Measurements from ENCODE around the gene FGF2. TPM values are rescaled to one million over a fixed set of nuclear protein-coding genes. Genes with fewer than 3 reads are reported as not detected.

FGF2 gene
- total and polyA plus RNA-seq, 2 donors (not counting 1 experiment from before 2014, with no cell fraction given): 0.13 TPM; not detected in 1

DNA sequence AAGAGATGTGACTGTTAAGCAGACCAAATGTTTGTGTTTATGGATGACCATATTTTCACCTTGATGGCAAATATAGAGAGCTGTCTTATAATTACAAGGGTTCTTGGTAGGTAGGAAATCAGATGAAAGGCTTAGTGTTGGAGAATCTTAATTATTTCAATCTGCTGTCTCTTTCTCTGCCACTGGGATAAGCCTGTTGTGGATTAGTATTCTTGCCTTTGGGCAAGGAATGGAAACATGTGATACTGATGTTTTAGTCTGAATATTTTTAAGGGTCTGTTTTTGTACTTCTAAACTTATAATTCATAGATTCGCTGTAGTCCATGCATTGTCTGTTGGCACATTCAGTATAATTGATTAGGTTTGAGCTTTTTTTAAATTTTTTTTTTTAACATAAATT, 119.5 kb downstream of the FGF2 start:
- no CpG with 5 or more reads among the region's 1 CpG for WGBS (ENCODE audit: insufficient coverage)
- no peak overlapping the region for H3K27ac ChIP-seq (ENCODE audit: low read length in 2 of 2)
- POLR2A ChIA-PET: no interaction called here
- no peaks in the 10 kb centered on the region for H3K27me3 ChIP-seq (replicated peaks in 1 of 4; ENCODE audit: control extremely low read depth in 1 of 4, control insufficient read depth in 3 of 4, insufficient read depth in 4 of 4, low read length in 3 of 4)
- H3K4me1 ChIP-seq (ENCODE audit: control insufficient read depth in 2 of 2, insufficient read depth in 2 of 2, low read length in 2 of 2): no peaks in the 10 kb centered on the region
- CTCF ChIA-PET: no interaction called here
- H3K4me2 ChIP-seq (replicated peaks; ENCODE audit: low read depth, low read length, poor library complexity, severe bottlenecking): no peak overlapping the region
- Mint-ChIP-seq H3K27ac (no peak overlapping the region), H3K4me3 (no peak overlapping the region), H3K27me3 (no peaks in the 10 kb centered on the region), H3K4me1 (no peaks in the 10 kb centered on the region), H3K9me3 (ENCODE audit: insufficient read depth) (no peaks in the 10 kb centered on the region)
- TF ChIP-seq EZH2 (IDR thresholded peaks at IDR 0.05; ENCODE audit: borderline replicate concordance, insufficient read depth, low read depth, low read length, poor library complexity, severe bottlenecking) (no peak), CTCF (IDR thresholded peaks at IDR 0.05) (no peak)
- no peaks in the 10 kb centered on the region for H4K20me1 ChIP-seq (ENCODE audit: control insufficient read depth, insufficient read depth, low read length, poor library complexity, severe bottlenecking)
- H3K79me2 ChIP-seq (ENCODE audit: control insufficient read depth, insufficient read depth, low read length): no peaks in the 10 kb centered on the region
- peaks cover 10 to 25% of the 10 kb centered on the region in 2 experiments for H3K36me3 ChIP-seq (replicated peaks in 1 of 2; ENCODE audit: control extremely low read depth in 1 of 2, control insufficient read depth in 1 of 2, extremely low read depth in 1 of 2, insufficient read depth in 2 of 2, low read length in 1 of 2)
- no peak overlapping the region for H3K9ac ChIP-seq (ENCODE audit: low read length)
- no peaks in the 10 kb centered on the region for H3K9me3 ChIP-seq (ENCODE audit: control extremely low read depth in 1 of 3, control insufficient read depth in 2 of 3, insufficient read depth in 1 of 3, low read length in 2 of 3)
- DNase-seq (no peak), ATAC-seq (ENCODE audit: low read depth) (no peak)
- H2AFZ ChIP-seq (ENCODE audit: insufficient read depth, low read depth, low read length, poor library complexity, severe bottlenecking): no peak overlapping the region
- intact Hi-C loops (cut with micrococcal nuclease): no loop called here
- H3K4me3 ChIP-seq (ENCODE audit: control extremely low read depth in 1 of 5, extremely low read depth in 1 of 5, insufficient read depth in 1 of 5, low read depth in 2 of 5, low read length in 4 of 5): no peak overlapping the region

Other genes starting within 250 kb of the FGF2 start
- not detected in 2 replicates for gene IL21, start 205.8 kb upstream of the FGF2 start, total RNA-seq
- not detected in 2 replicates for gene IL21, start 205.8 kb upstream of the FGF2 start, polyA plus RNA-seq
- gene BBS12, start 94.1 kb upstream of the FGF2 start, total RNA-seq: 2.9 and 3.4 TPM in 2 replicates
- gene BBS12, start 94.1 kb upstream of the FGF2 start, polyA plus RNA-seq: 0.25 and 0.27 TPM in 2 replicates
- 3.1 and 3.4 TPM in 2 replicates for gene NUDT6, start 95.8 kb downstream of the FGF2 start, total RNA-seq
- 1.7 and 2.4 TPM in 2 replicates for gene NUDT6, start 95.8 kb downstream of the FGF2 start, polyA plus RNA-seq